ENCODE measurements around the gene TBC1D9B. TPM values are rescaled to one million over a fixed set of nuclear protein-coding genes. Genes with fewer than 3 reads are reported as not detected.

TBC1D9B gene
- total and polyA plus RNA-seq, 9 of the 15 experiments (the other 6 are each of a cell fraction or from before 2014, with no cell fraction given) = 2.9 to 59.1 (median 33.5) TPM

GRCh38 chr5:179820483-179821297 is 87.0 kb downstream of the TBC1D9B start, which contains the start of gene SQSTM1:
Gene SQSTM1, plus strand, starts transcription at chr5:179820905. Its CDS starts 32 bp downstream, at chr5:179820937.
- WGBS (ENCODE audit: insufficient coverage, low coverage, missing lambda C conversion rate) = under 1% methylated on average over 71 of the region's 81 CpGs
- TF ChIP-seq CHCHD3 (CRISPR knock-in tag; IDR thresholded peaks at IDR 0.05) = no peak
- peak; percentile 53; the same call in 1 of the 2 replicates for TF ChIP-seq HCFC1 (IDR thresholded peaks at IDR 0.05; ENCODE audit: low read depth, low read length)
- no peak for TF ChIP-seq ELF1 (tag; IDR thresholded peaks at IDR 0.05)
- peak; percentile 98 for TF ChIP-seq KDM5B (IDR thresholded peaks at IDR 0.05; ENCODE audit: insufficient replicate concordance, low read depth, low read length)
- no peak for TF ChIP-seq RFX7 (CRISPR knock-in tag; IDR thresholded peaks at IDR 0.05)
- TF ChIP-seq BRD9 (IDR thresholded peaks at IDR 0.05; ENCODE audit: low read depth, partially characterized antibody) = peak; percentile 85
- TF ChIP-seq, protein P1, sequence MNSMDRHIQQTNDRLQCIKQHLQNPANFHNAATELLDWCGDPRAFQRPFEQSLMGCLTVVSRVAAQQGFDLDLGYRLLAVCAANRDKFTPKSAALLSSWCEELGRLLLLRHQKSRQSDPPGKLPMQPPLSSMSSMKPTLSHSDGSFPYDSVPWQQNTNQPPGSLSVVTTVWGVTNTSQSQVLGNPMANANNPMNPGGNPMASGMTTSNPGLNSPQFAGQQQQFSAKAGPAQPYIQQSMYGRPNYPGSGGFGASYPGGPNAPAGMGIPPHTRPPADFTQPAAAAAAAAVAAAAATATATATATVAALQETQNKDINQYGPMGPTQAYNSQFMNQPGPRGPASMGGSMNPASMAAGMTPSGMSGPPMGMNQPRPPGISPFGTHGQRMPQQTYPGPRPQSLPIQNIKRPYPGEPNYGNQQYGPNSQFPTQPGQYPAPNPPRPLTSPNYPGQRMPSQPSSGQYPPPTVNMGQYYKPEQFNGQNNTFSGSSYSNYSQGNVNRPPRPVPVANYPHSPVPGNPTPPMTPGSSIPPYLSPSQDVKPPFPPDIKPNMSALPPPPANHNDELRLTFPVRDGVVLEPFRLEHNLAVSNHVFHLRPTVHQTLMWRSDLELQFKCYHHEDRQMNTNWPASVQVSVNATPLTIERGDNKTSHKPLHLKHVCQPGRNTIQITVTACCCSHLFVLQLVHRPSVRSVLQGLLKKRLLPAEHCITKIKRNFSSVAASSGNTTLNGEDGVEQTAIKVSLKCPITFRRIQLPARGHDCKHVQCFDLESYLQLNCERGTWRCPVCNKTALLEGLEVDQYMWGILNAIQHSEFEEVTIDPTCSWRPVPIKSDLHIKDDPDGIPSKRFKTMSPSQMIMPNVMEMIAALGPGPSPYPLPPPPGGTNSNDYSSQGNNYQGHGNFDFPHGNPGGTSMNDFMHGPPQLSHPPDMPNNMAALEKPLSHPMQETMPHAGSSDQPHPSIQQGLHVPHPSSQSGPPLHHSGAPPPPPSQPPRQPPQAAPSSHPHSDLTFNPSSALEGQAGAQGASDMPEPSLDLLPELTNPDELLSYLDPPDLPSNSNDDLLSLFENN (IDR thresholded peaks at IDR 0.05; ENCODE audit: low read depth in 2 of 2, low read length in 2 of 2) = peak in 1 of 2 experiments; percentile 81; a peak in 2 of 4 replicates
- TF ChIP-seq POLR2H (tag; IDR thresholded peaks at IDR 0.05; ENCODE audit: low read depth) = peak; percentile 97
- TF ChIP-seq, protein P2, sequence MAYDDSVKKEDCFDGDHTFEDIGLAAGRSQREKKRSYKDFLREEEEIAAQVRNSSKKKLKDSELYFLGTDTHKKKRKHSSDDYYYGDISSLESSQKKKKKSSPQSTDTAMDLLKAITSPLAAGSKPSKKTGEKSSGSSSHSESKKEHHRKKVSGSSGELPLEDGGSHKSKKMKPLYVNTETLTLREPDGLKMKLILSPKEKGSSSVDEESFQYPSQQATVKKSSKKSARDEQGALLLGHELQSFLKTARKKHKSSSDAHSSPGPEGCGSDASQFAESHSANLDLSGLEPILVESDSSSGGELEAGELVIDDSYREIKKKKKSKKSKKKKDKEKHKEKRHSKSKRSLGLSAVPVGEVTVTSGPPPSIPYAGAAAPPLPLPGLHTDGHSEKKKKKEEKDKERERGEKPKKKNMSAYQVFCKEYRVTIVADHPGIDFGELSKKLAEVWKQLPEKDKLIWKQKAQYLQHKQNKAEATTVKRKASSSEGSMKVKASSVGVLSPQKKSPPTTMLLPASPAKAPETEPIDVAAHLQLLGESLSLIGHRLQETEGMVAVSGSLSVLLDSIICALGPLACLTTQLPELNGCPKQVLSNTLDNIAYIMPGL (CRISPR knock-in tag; IDR thresholded peaks at IDR 0.05) = peak; percentile 86
- peak; percentile 94 for TF ChIP-seq NFE2L1 (tag; IDR thresholded peaks at IDR 0.05; ENCODE audit: borderline replicate concordance, low read depth)
- peak; percentile 81 for TF ChIP-seq HMGN3 (IDR thresholded peaks at IDR 0.05; ENCODE audit: borderline replicate concordance, extremely low read depth, insufficient read length, low read depth, low read length)
- peak; percentile 44; the same call in 1 of the 2 replicates for TF ChIP-seq ESRRA (IDR thresholded peaks at IDR 0.05; ENCODE audit: borderline replicate concordance, low read depth)
- TF ChIP-seq MBD2 (IDR thresholded peaks at IDR 0.05; ENCODE audit: borderline replicate concordance, low read depth) = peak; percentile 54; the same call in 1 of the 2 replicates
- peak; percentile 70 to 94 for TF ChIP-seq MAZ (CRISPR knock-in tag; conservative IDR thresholded peaks at IDR 0.05 in 1 of 2, IDR thresholded peaks at IDR 0.05 in 1 of 2)
- TF ChIP-seq SMAD4 (CRISPR knock-in tag; conservative IDR thresholded peaks at IDR 0.05) = no peak

More at GRCh38 chr5:179820483-179821297, 87.0 kb downstream of the TBC1D9B start, which contains the start of gene SQSTM1:
- no peaks in the 10 kb centered on the region for H3K9me3 ChIP-seq (replicated peaks; ENCODE audit: control insufficient read depth, insufficient read depth, low read depth, low read length)
- peaks cover 50% of the 10 kb centered on the region; the same call in 2 of the 3 replicates for H3K36me3 ChIP-seq (ENCODE audit: control insufficient read depth, insufficient read depth, low read length)
- peaks cover 30% of the 10 kb centered on the region for H4K20me1 ChIP-seq (replicated peaks; ENCODE audit: control insufficient read depth, insufficient read depth, low read length)
- ChIA-PET POLR2A (interaction anchor here (0.6 to 3.5 kb wide), 19 partner anchors 8 to 234 kb away, joined by 3 to 30 read pairs (median 4); partner anchors contain the start of genes MAML1 and MGAT4B), CTCF (ENCODE audit: low intra/inter-chr PET ratio) (no interaction called here)
- ATAC-seq (peak; percentile 74), FAIRE-seq (peak; percentile 71), DNase-seq (ENCODE audit: extremely low read depth in 1 of 4, low spot score in 3 of 4) (peak; percentile 80 to 92 (median 85))
- H3K27ac ChIP-seq (ENCODE audit: extremely low read depth, low read depth, low read length) = peak within 1 kb of the TSS; percentile 98
- peaks cover 37 to 82% of the 10 kb centered on the region in 2 experiments for H3K4me1 ChIP-seq (replicated peaks in 1 of 2; ENCODE audit: control insufficient read depth in 2 of 2, insufficient read depth in 2 of 2, low read length in 2 of 2)
- H3K4me3 ChIP-seq = peak within 1 kb of the TSS; percentile 100
- peak within 1 kb of the TSS; percentile 87 for H3K4me2 ChIP-seq (ENCODE audit: insufficient read depth, low read length)
- peaks cover 68% of the 10 kb centered on the region for H3K79me2 ChIP-seq (ENCODE audit: control insufficient read depth, insufficient read depth, low read length)
- in situ Hi-C loops (cut with MboI) = no loop called here
- H3K9ac ChIP-seq (ENCODE audit: insufficient read depth in 1 of 2, low read depth in 2 of 2, low read length in 2 of 2) = peak within 1 kb of the TSS; percentile 96 to 97
- no peaks in the 10 kb centered on the region for H3K27me3 ChIP-seq (ENCODE audit: control insufficient read depth in 2 of 2, insufficient read depth in 2 of 2, low read length in 2 of 2)
- peak within 1 kb of the TSS; percentile 84 for H2AFZ ChIP-seq (ENCODE audit: low read depth, low read length)
- intact Hi-C loops (cut with micrococcal nuclease) = loop anchor here (1.0 to 5.0 kb wide), 3 partner anchors 37 to 198 kb away; partner anchors contain the start of genes HNRNPH1 and MRNIP
- BruUV-seq (replicated peaks) = no TSS peak
- H3K9me1 ChIP-seq (ENCODE audit: control insufficient read depth, insufficient read depth, low read length) = peaks cover 12% of the 10 kb centered on the region

Data from K562 (cell line).